ENCODE results near the gene CLOCK. TPM values are rescaled to one million over a fixed set of nuclear protein-coding genes. Genes with fewer than 3 reads are reported as not detected.
"Not testable (repeated sequence)": the region's sequence is repeated elsewhere in the genome, so short reads cannot be mapped to it uniquely, and the experiment has no call there.

Gene CLOCK, protein sequence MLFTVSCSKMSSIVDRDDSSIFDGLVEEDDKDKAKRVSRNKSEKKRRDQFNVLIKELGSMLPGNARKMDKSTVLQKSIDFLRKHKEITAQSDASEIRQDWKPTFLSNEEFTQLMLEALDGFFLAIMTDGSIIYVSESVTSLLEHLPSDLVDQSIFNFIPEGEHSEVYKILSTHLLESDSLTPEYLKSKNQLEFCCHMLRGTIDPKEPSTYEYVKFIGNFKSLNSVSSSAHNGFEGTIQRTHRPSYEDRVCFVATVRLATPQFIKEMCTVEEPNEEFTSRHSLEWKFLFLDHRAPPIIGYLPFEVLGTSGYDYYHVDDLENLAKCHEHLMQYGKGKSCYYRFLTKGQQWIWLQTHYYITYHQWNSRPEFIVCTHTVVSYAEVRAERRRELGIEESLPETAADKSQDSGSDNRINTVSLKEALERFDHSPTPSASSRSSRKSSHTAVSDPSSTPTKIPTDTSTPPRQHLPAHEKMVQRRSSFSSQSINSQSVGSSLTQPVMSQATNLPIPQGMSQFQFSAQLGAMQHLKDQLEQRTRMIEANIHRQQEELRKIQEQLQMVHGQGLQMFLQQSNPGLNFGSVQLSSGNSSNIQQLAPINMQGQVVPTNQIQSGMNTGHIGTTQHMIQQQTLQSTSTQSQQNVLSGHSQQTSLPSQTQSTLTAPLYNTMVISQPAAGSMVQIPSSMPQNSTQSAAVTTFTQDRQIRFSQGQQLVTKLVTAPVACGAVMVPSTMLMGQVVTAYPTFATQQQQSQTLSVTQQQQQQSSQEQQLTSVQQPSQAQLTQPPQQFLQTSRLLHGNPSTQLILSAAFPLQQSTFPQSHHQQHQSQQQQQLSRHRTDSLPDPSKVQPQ
- total RNA-seq = 16.6 TPM
- 1 to 10 TPM; 4.6 to 8.9 (median 7.9) TPM for polyA plus RNA-seq

DNA sequence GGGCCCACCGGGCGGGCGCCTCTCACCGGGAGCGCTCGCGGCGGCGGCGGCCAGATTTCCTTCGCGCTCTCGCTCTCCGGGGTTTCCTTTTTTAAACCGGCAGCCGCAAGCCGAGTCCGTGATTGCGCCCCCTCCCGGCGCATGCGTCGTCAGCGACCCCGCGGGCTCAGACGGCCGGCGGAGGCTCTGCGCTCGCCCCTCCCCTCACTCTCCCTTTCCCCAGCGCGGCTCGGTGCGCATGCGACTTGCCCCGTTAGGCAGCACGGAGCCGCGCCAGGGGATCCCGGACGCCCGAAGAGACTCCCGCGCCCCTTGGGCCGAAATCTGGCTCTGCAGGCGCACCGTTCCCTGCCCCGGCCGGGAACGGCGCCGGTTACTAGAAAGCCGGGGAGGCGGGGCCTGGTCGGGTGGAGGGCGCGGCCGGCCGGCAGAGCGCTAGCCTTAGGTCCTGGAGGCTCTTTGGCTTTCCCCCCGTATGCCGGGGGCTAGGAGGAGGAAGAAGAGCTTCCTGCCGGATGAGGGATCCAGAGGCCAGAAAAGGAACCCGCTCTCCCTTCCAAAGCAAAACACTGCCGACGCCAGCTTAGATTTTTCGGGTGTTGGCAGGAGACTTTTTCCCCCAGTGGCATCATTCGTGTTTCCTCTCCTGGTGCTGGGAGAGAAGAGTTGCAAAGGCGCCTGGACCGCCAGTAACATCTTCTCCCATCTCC lies at the start of gene CLOCK:
Gene CLOCK (minus strand): TSS at position 154 of the 710 bp plus-strand sequence. CDS start 64,124 bp downstream, outside the sequence.
- Mint-ChIP-seq H3K36me3 (no peaks in the 10 kb centered on the region), H3K4me1 (peaks cover 33 to 48% (median 43%) of the 10 kb centered on the region in 4 donors), H3K27me3 (peaks cover 24% of the 10 kb centered on the region), H3K9me3 (no peaks in the 10 kb centered on the region), H3K4me3 (peak within 1 kb of the TSS; percentile 98 to 99 (median 98)), H3K27ac (peak within 1 kb of the TSS; percentile 93 to 94 (median 93))
- Histone ChIP-seq H3K4me3 (ENCODE audit: low read depth, low read length) (peak within 1 kb of the TSS; percentile 82), H3K27me3 (ENCODE audit: control insufficient read depth, insufficient read depth, low read length) (no peaks in the 10 kb centered on the region), H3K27ac (ENCODE audit: insufficient read depth, low read length, poor library complexity, severe bottlenecking) (peak within 1 kb of the TSS; percentile 85), H3K4me1 (ENCODE audit: control insufficient read depth, insufficient read depth, low read length, poor library complexity, severe bottlenecking) (peaks cover 24% of the 10 kb centered on the region), H3K36me3 (ENCODE audit: control insufficient read depth, insufficient read depth, low read length) (no peaks in the 10 kb centered on the region), H3K9me3 (ENCODE audit: control insufficient read depth in 2 of 2, low read length in 2 of 2) (no peaks in the 10 kb centered on the region)
- ATAC-seq (ENCODE audit: low read depth in 2 of 2) = peak; percentile 72 to 73
- peak; percentile 79 to 87 (median 84) for DNase-seq

DNA sequence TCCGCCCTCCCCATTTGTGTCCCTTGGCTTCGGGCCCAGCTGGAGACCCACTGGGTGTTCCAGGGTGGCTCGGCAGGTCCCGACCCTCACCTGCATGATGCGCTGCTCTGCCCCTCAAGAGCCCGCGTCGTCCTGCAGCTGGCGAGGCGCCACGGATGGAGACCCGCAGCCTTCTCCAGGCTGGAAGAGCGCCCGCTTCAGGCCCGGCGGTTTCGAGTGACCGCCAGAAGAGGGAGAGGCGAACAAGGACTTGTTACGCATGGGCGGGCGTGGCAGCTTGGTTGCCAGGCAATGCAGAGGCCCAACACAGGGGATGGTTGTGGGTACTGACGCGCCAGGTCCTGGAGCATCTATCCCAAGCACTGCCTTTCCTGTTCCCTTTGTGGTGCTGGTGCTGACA lies 45.3 kb upstream of the CLOCK start, which contains the start of gene PDCL2:
Gene PDCL2 (minus strand): TSS at position 232 of the 400 bp plus-strand sequence. CDS start 136 bp downstream, at position 96.
- Mint-ChIP-seq H3K4me3 (no peak within 1 kb of the TSS), H3K36me3 (no peaks in the 10 kb centered on the region), H3K27me3 (peaks cover 28% of the 10 kb centered on the region), H3K27ac (no peak within 1 kb of the TSS), H3K4me1 (no peaks in the 10 kb centered on the region), H3K9me3 (peaks cover 0 to 6% (median 2%) of the 10 kb centered on the region in 7 donors)
- no peaks in the 10 kb centered on the region for H3K27me3 ChIP-seq (ENCODE audit: control insufficient read depth, insufficient read depth, low read length)
- no peaks in the 10 kb centered on the region for H3K9me3 ChIP-seq (ENCODE audit: control insufficient read depth in 2 of 2, low read length in 2 of 2)
- no peak within 1 kb of the TSS for H3K27ac ChIP-seq (ENCODE audit: insufficient read depth, low read length, poor library complexity, severe bottlenecking)
- no peaks in the 10 kb centered on the region for H3K4me1 ChIP-seq (ENCODE audit: control insufficient read depth, insufficient read depth, low read length, poor library complexity, severe bottlenecking)
- H3K36me3 ChIP-seq (ENCODE audit: control insufficient read depth, insufficient read depth, low read length) = no peaks in the 10 kb centered on the region
- H3K4me3 ChIP-seq (ENCODE audit: low read depth, low read length) = no peak within 1 kb of the TSS
- ATAC-seq (ENCODE audit: low read depth in 2 of 2) = no peak
- no peak for DNase-seq

DNA sequence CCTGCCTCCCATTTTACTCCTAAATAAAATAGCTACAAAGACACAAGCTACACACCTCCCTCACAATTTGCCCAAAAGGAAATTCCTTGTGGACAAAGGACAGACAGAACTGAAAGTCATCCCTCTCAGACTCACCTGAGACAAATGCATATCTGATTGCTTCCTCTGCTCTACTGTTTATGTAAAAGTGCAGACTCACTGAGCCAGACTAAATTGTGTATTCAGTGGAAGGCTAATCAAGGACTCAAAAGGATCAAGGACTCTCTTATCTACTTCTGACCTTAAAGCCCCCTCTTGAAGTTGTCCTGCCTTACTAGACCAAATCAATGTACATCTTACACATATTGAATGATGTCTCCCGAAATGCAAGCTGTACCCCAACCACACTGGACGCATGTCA lies 41.5 kb upstream of the CLOCK start:
- Histone ChIP-seq H3K4me1 (ENCODE audit: control insufficient read depth, insufficient read depth, low read length, poor library complexity, severe bottlenecking) (no peaks in the 10 kb centered on the region), H3K27me3 (ENCODE audit: control insufficient read depth, insufficient read depth, low read length) (no peaks in the 10 kb centered on the region), H3K4me3 (ENCODE audit: low read depth, low read length) (no peak overlapping the region), H3K9me3 (ENCODE audit: control insufficient read depth in 2 of 2, low read length in 2 of 2) (no peaks in the 10 kb centered on the region), H3K36me3 (ENCODE audit: control insufficient read depth, insufficient read depth, low read length) (no peaks in the 10 kb centered on the region), H3K27ac (ENCODE audit: insufficient read depth, low read length, poor library complexity, severe bottlenecking) (no peak overlapping the region)
- peaks cover 0 to 12% (median 4%) of the 10 kb centered on the region in 7 donors for H3K9me3 Mint-ChIP-seq
- H3K4me3 Mint-ChIP-seq = no peak overlapping the region
- H3K4me1 Mint-ChIP-seq = no peaks in the 10 kb centered on the region
- DNase-seq = no peak
- ATAC-seq (ENCODE audit: low read depth in 2 of 2) = no peak
- peaks cover 26% of the 10 kb centered on the region for H3K27me3 Mint-ChIP-seq
- no peaks in the 10 kb centered on the region for H3K36me3 Mint-ChIP-seq
- no peak overlapping the region for H3K27ac Mint-ChIP-seq

DNA sequence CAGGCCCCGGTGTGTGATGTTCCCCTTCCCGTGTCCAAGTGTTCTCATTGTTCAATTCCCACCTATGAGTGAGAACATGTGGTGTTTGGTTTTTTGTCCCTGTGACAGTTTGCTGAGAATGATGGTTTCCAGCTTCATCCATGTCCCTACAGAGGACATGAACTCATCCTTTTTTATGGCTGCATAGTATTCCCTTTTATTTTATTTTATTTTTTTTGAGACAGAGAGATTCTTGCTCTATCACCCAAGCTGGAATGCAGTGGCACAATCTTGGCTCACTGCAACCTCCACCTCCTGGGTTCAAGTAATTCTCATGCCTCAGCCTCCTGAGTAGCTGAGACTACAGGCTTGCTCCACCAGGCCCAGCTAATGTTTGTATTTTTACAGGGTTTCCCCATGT lies 36.1 kb upstream of the CLOCK start:
- DNase-seq; H3K9me3 ChIP-seq (ENCODE audit: control insufficient read depth in 2 of 2, low read length in 2 of 2); H3K4me1 Mint-ChIP-seq; H3K36me3 Mint-ChIP-seq; H3K27ac ChIP-seq (ENCODE audit: insufficient read depth, low read length, poor library complexity, severe bottlenecking); H3K27me3 ChIP-seq (ENCODE audit: control insufficient read depth, insufficient read depth, low read length); ATAC-seq (ENCODE audit: low read depth in 2 of 2); H3K36me3 ChIP-seq (ENCODE audit: control insufficient read depth, insufficient read depth, low read length); H3K9me3 Mint-ChIP-seq; H3K27ac Mint-ChIP-seq; H3K4me3 Mint-ChIP-seq; H3K4me3 ChIP-seq (ENCODE audit: low read depth, low read length); H3K4me1 ChIP-seq (ENCODE audit: control insufficient read depth, insufficient read depth, low read length, poor library complexity, severe bottlenecking): not testable (repeated sequence)
- H3K27me3 Mint-ChIP-seq = peaks cover 16% of the 10 kb centered on the region

DNA sequence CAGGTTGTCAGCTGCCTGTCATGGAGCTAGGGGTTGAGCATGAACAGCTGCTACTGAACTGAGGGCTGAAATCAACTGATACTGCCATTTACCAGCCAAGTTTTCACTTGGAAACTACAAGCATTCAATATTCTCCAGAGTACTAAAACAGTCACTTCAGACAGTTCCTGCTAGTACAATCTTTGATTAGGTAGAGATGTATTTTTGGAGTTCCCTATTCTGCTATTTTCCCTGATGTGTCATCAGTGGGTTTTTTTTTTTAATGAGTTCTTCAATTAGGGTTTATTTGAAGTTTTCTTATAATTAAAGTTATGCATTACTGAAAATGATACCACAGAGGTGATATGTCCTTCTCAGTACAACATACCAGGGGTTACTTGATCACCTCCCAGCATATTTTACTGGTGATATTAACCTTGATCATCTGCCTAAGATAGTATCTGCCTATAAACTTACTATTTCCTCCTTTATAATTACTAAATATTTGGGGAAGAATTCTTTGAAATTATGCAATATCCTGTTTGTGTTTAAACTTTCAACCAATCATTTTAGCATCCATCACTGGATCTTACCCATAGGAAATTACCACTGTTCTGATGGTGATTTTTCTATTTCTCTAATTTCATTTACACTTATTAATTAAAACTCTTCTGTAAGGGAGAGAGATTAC lies 31.8 kb upstream of the CLOCK start:
- Mint-ChIP-seq H3K4me3 (no peak overlapping the region), H3K36me3 (peaks cover 4% of the 10 kb centered on the region), H3K9me3 (peaks cover 0 to 27% (median 2%) of the 10 kb centered on the region in 7 donors), H3K27ac (no peak overlapping the region), H3K27me3 (peaks cover 10% of the 10 kb centered on the region), H3K4me1 (no peaks in the 10 kb centered on the region)
- Histone ChIP-seq H3K4me3 (ENCODE audit: low read depth, low read length) (no peak overlapping the region), H3K27me3 (ENCODE audit: control insufficient read depth, insufficient read depth, low read length) (peaks cover 2% of the 10 kb centered on the region), H3K36me3 (ENCODE audit: control insufficient read depth, insufficient read depth, low read length) (no peaks in the 10 kb centered on the region), H3K9me3 (ENCODE audit: control insufficient read depth in 2 of 2, low read length in 2 of 2) (peaks cover 8 to 10% of the 10 kb centered on the region in 2 experiments), H3K4me1 (ENCODE audit: control insufficient read depth, insufficient read depth, low read length, poor library complexity, severe bottlenecking) (no peaks in the 10 kb centered on the region), H3K27ac (ENCODE audit: insufficient read depth, low read length, poor library complexity, severe bottlenecking) (no peak overlapping the region)
- DNase-seq = no peak
- ATAC-seq (ENCODE audit: low read depth in 2 of 2) = no peak

DNA sequence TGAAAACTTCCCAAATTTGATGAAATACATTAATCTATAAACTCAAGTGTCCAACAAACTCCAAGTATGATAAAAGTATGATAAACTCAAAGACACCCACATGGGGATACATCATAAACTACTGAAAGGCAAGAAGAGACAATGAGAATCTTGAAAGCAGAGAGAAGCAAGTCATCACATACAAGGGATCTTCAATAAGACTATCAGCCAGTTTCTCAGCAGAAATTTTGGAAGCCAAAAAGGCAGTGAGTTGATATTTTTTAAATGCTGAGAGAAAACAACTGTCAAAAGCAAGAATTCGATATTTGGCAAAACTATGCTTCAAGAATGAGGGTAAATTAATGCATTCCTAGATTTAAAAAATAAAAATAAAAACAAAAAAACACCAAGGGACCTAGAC lies 28.8 kb upstream of the CLOCK start:
- H3K36me3 Mint-ChIP-seq = peaks cover 4% of the 10 kb centered on the region
- H3K27me3 Mint-ChIP-seq = peaks cover 16% of the 10 kb centered on the region
- peaks cover 8 to 10% of the 10 kb centered on the region in 2 experiments for H3K9me3 ChIP-seq (ENCODE audit: control insufficient read depth in 2 of 2, low read length in 2 of 2)
- H3K27me3 ChIP-seq (ENCODE audit: control insufficient read depth, insufficient read depth, low read length) = peaks cover 2% of the 10 kb centered on the region
- H3K36me3 ChIP-seq (ENCODE audit: control insufficient read depth, insufficient read depth, low read length) = no peaks in the 10 kb centered on the region
- peaks cover 0 to 22% (median 3%) of the 10 kb centered on the region in 7 donors for H3K9me3 Mint-ChIP-seq
- no peaks in the 10 kb centered on the region for H3K4me1 Mint-ChIP-seq
- no peak overlapping the region for H3K4me3 Mint-ChIP-seq
- no peak overlapping the region for H3K4me3 ChIP-seq (ENCODE audit: low read depth, low read length)
- ATAC-seq (ENCODE audit: low read depth in 2 of 2) (no peak), DNase-seq (no peak)
- no peak overlapping the region for H3K27ac Mint-ChIP-seq
- H3K27ac ChIP-seq (ENCODE audit: insufficient read depth, low read length, poor library complexity, severe bottlenecking) = no peak overlapping the region
- no peaks in the 10 kb centered on the region for H3K4me1 ChIP-seq (ENCODE audit: control insufficient read depth, insufficient read depth, low read length, poor library complexity, severe bottlenecking)

DNA sequence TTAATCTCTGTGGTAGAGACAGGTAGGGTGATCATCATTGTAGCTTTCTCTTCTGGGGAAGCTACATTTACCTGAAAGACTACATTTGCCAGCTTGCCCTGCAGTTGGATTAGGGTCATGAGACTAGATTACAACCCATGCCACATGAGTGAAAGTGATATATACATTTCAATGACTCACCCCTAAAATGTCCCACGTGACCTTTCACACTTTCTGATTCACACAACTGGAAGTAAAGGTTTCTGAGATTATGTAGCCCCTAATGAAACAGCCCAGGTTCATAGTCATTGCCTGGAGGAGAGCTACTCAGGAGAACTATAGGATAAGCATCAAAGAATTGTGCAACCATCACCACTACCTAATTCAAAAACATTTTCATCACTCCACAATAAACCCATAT lies 27.5 kb upstream of the CLOCK start:
- Mint-ChIP-seq H3K9me3 (peaks cover 0 to 22% (median 3%) of the 10 kb centered on the region in 7 donors), H3K4me3 (no peak overlapping the region), H3K27me3 (peaks cover 17% of the 10 kb centered on the region), H3K4me1 (no peaks in the 10 kb centered on the region), H3K27ac (no peak overlapping the region), H3K36me3 (peaks cover 4% of the 10 kb centered on the region)
- Histone ChIP-seq H3K9me3 (ENCODE audit: control insufficient read depth in 2 of 2, low read length in 2 of 2) (peaks cover 8 to 10% of the 10 kb centered on the region in 2 experiments), H3K27me3 (ENCODE audit: control insufficient read depth, insufficient read depth, low read length) (peaks cover 2% of the 10 kb centered on the region), H3K36me3 (ENCODE audit: control insufficient read depth, insufficient read depth, low read length) (no peaks in the 10 kb centered on the region), H3K4me1 (ENCODE audit: control insufficient read depth, insufficient read depth, low read length, poor library complexity, severe bottlenecking) (no peaks in the 10 kb centered on the region), H3K27ac (ENCODE audit: insufficient read depth, low read length, poor library complexity, severe bottlenecking) (no peak overlapping the region), H3K4me3 (ENCODE audit: low read depth, low read length) (no peak overlapping the region)
- DNase-seq (no peak), ATAC-seq (ENCODE audit: low read depth in 2 of 2) (no peak)
